GM12873 (cell line): ENCODE data around the gene MRPL10.
A peak's percentile ranks its signal among the peaks of the same experiment; 100 is the strongest.

ENCODE experiments used
- TF ChIP-seq, protein P1 (sequence below): IDR thresholded peaks from 2 replicates; pipeline ENCODE4 v1.5.1; 2012; ENCODE audit warnings: low read depth, mild to moderate bottlenecking, moderate library complexity, low read length, control low read depth; ENCODE audit not compliant: insufficient read depth; ENCODE audit errors: missing control alignments

MRPL10 gene

DNA sequence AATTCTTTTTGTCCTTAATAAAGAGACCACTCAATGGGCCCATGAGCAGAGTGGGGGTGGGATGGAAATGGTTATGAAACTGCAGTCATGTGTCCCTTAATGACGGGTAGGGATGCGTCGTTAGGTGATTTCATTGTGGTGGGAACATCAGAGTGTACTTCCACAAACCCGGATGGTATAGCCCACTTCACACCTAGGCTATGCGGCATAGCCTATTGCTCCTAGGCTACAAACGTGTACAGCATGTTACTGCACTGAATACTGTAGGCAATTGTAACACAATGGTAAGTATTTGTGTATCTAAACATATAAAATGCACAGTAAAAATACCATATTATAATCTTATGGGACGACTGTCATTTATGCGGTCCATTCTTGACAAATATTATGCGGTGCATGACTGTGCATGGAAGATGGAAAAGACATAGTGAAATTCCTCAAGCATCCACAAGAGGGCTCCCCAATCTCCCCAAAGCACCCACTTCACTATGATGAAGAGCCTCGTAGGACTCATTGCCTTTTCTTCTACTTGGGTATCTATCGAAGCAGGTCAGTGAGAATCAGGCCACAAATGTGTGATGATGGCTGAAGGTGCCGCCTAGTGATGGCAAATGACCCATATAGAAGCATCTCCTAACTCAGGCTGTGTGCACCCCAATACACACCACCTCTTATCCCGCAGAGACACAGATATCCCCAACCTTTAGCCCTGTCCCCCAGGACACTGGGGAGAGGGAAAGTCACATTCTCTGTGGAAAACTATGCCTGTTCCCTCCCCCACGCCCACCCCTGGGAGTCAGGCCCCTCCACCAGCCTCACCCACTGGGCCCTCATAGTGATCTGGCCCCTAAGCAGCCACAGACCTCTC, 54.8 kb downstream of the MRPL10 start:
- TF ChIP-seq, protein P1, sequence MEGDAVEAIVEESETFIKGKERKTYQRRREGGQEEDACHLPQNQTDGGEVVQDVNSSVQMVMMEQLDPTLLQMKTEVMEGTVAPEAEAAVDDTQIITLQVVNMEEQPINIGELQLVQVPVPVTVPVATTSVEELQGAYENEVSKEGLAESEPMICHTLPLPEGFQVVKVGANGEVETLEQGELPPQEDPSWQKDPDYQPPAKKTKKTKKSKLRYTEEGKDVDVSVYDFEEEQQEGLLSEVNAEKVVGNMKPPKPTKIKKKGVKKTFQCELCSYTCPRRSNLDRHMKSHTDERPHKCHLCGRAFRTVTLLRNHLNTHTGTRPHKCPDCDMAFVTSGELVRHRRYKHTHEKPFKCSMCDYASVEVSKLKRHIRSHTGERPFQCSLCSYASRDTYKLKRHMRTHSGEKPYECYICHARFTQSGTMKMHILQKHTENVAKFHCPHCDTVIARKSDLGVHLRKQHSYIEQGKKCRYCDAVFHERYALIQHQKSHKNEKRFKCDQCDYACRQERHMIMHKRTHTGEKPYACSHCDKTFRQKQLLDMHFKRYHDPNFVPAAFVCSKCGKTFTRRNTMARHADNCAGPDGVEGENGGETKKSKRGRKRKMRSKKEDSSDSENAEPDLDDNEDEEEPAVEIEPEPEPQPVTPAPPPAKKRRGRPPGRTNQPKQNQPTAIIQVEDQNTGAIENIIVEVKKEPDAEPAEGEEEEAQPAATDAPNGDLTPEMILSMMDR: peak; percentile 79

DNA sequence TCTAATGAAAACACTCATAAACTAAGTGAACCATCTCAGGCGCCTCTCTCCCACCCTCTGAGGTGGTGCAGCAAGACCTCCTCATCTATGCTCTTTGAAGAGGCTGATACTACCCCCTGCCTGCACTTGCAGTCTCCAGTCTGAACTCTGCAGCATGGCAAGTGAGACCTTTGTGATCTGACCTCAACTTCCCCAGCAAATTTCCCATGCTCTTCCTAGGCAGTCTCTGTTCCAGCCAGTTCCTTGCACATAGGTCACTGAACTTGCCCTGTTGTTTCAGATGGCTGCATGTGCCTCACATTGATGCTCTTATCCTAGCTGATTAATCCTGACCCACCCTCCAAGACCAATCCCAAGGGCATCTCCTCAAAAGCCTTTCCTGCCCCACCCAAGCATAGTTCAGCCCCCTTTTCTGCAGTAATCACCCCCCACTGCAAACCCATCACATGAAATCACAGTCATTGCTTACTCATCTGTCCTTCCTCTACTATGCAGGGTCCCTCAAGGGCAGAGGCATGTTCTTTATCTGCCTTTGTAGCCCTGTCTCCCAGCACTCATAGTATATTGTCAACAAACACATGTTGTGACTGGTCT, 56.3 kb downstream of the MRPL10 start:
- TF ChIP-seq, protein P1: no peak

DNA sequence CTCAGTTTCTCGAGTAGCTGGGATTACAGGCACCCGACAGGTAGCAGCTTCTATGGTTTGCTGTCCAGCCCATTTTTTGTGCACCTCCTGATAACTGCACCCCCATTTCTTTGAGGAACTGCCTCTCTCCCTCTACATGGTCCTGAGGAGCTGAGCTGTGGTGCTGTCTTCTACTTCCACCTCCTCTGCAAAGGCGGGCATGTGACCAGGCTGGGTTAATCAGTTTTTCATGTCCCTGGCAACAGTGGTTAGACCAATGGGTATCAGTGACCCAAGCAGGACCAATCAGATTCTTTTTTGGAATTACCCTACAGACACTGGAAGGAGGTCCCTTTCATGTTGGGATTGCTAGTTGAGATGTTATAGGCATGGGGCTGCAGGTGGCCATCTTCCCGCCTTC, 57.0 kb downstream of the MRPL10 start:
- TF ChIP-seq, protein P1: no peak
